Kidney epithelial cell (primary cell): ENCODE results near the gene HIRA. TPM values are rescaled to one million over a fixed set of nuclear protein-coding genes. Genes with fewer than 3 reads are reported as not detected.

ENCODE experiments used
- DNase-seq: peaks from one replicate; pipeline ENCODE4 v3.0.0-alpha.2; 2010; ENCODE audit warnings: low read depth
- H3K27me3 ChIP-seq: 2 replicates; pipeline ENCODE4 v1.6.0; 2011; ENCODE audit warnings: low read length; ENCODE audit not compliant: control insufficient read depth, insufficient read depth
- H3K36me3 ChIP-seq: 2 replicates; pipeline ENCODE4 v1.5.1; 2011; ENCODE audit warnings: low read length; ENCODE audit not compliant: control insufficient read depth, insufficient read depth
- H3K4me3 ChIP-seq: 2 replicates; pipeline ENCODE4 v1.5.1; 2011; ENCODE audit warnings: low read depth, mild to moderate bottlenecking, control low read depth, low read length
- CTCF ChIP-seq: IDR thresholded peaks from 2 replicates; pipeline ENCODE4 v1.5.1; 2011; ENCODE audit warnings: mild to moderate bottlenecking, moderate library complexity, low read length, control low read depth, inconsistent platforms; ENCODE audit not compliant: insufficient read depth, poor library complexity, severe bottlenecking
- total RNA-seq: library from RNA; depleted of rRNA; stranded (reverse); fragments of >200 nt; gene quantifications from 2 replicates; pipeline ENCODE4 v1.2.3, GENCODE V29; 2015

The HIRA gene
- total RNA-seq, 1 donor from 2014 or later: 31.8 TPM

GRCh38 chr22:19383292-19383691 lies 48.2 kb downstream of the HIRA start:
- H3K4me3 ChIP-seq: no peak overlapping the region
- no peaks in the 10 kb centered on the region for H3K27me3 ChIP-seq
- H3K36me3 ChIP-seq: peaks cover 3% of the 10 kb centered on the region
- no peak for DNase-seq
- TF ChIP-seq CTCF: no peak

GRCh38 chr22:19382240-19382639 lies 49.3 kb downstream of the HIRA start:
- no peak for TF ChIP-seq CTCF
- Histone ChIP-seq H3K4me3 (no peak overlapping the region), H3K36me3 (peaks cover 1% of the 10 kb centered on the region), H3K27me3 (no peaks in the 10 kb centered on the region)
- DNase-seq: no peak

- Histone ChIP-seq H3K36me3 (peaks cover 4% of the 10 kb centered on the region), H3K27me3 (no peaks in the 10 kb centered on the region)
Measured at GRCh38 chr22:19378344-19378674, 53.2 kb downstream of the HIRA start.

GRCh38 chr22:19377565-19378343 lies 53.8 kb downstream of the HIRA start:
- no peak overlapping the region for H3K4me3 ChIP-seq
- no peaks in the 10 kb centered on the region for H3K27me3 ChIP-seq
- peaks cover 4% of the 10 kb centered on the region for H3K36me3 ChIP-seq
- no peak for DNase-seq
- TF ChIP-seq CTCF: no peak

More at GRCh38 chr22:19378344-19378674, 53.2 kb downstream of the HIRA start:
- no peak for TF ChIP-seq CTCF
- DNase-seq: no peak
- H3K4me3 ChIP-seq: no peak overlapping the region

GRCh38 chr22:19376971-19377370 lies 54.6 kb downstream of the HIRA start:
- Histone ChIP-seq H3K27me3 (no peaks in the 10 kb centered on the region), H3K36me3 (peaks cover 4% of the 10 kb centered on the region), H3K4me3 (no peak overlapping the region)
- no peak for TF ChIP-seq CTCF
- no peak for DNase-seq

- no peak for DNase-seq
- H3K4me3 ChIP-seq: no peak overlapping the region
- no peaks in the 10 kb centered on the region for H3K27me3 ChIP-seq
- no peak for TF ChIP-seq CTCF
- peaks cover 4% of the 10 kb centered on the region for H3K36me3 ChIP-seq
Measured at GRCh38 chr22:19376247-19376646, 55.3 kb downstream of the HIRA start.
